Measurements from ENCODE around the gene AUTS2.

- TF ChIP-seq CTCF (IDR thresholded peaks at IDR 0.05): no peak
- no peak for TF ChIP-seq REST (IDR thresholded peaks at IDR 0.05; ENCODE audit: insufficient read depth in 1 of 2, low read depth in 2 of 2, low read length in 1 of 2)
- no peak for TF ChIP-seq POLR2AphosphoS5 (IDR thresholded peaks at IDR 0.05; ENCODE audit: low read depth, low read length)
- no peak for TF ChIP-seq SIN3A (IDR thresholded peaks at IDR 0.05; ENCODE audit: borderline replicate concordance, insufficient read depth, low read depth, low read length)
Measured at GRCh38 chr7:70034999-70035398, 436.7 kb downstream of the AUTS2 start.

Measured in Panc1 (cell line).